Loucy (cell line): ENCODE measurements around the gene RHOT2.

Source experiments
- H2AFZ ChIP-seq: fragments of 200-600 bp; sonication (generic); 2 replicates; pipeline ENCODE4 v1.6.0; 2016; ENCODE audit warnings: antibody characterized with exemption, mild to moderate bottlenecking, low read length, moderate library complexity
- H3F3A ChIP-seq: fragments of 200-600 bp; 2 replicates; pipeline ENCODE4 v1.6.0; 2016; ENCODE audit warnings: antibody characterized with exemption, low read depth, mild to moderate bottlenecking
- H3K27me3 ChIP-seq: fragments of 200-600 bp; sonication (generic); 2 replicates; pipeline ENCODE4 v1.6.1; 2014; ENCODE audit warnings: low read length, mild to moderate bottlenecking; ENCODE audit not compliant: insufficient read depth, poor library complexity, severe bottlenecking
- H3K36me3 ChIP-seq: fragments of 200-600 bp; sonication (generic); 2 replicates; pipeline ENCODE4 v1.6.1; 2016; ENCODE audit warnings: low read length; ENCODE audit not compliant: insufficient read depth
- H3K4me1 ChIP-seq: fragments of 200-600 bp; sonication (generic); 2 replicates; pipeline ENCODE4 v1.5.1; 2014; ENCODE audit warnings: low read length, mild to moderate bottlenecking; ENCODE audit not compliant: insufficient read depth, poor library complexity, severe bottlenecking
- H3K4me2 ChIP-seq: fragments of 200-600 bp; sonication (generic); 2 replicates; pipeline ENCODE4 v1.6.0; 2014; ENCODE audit warnings: antibody characterized with exemption, low read length, low read depth, mild to moderate bottlenecking; ENCODE audit not compliant: poor library complexity, severe bottlenecking
- H3K4me3 ChIP-seq: fragments of 200-600 bp; sonication (generic); 2 replicates; pipeline ENCODE4 v1.5.1; 2014; ENCODE audit warnings: low read length, mild to moderate bottlenecking, mixed read lengths; ENCODE audit not compliant: poor library complexity, severe bottlenecking
- H3K79me2 ChIP-seq: fragments of 200-600 bp; sonication (generic); 2 replicates; pipeline ENCODE4 v1.6.1; 2014; ENCODE audit warnings: low read length; ENCODE audit not compliant: insufficient read depth
- H3K9ac ChIP-seq: fragments of 200-600 bp; sonication (generic); 2 replicates; pipeline ENCODE4 v1.6.0; 2014; ENCODE audit warnings: mild to moderate bottlenecking, low read depth, low read length, moderate library complexity; ENCODE audit not compliant: poor library complexity, severe bottlenecking
- H3K9me2 ChIP-seq: fragments of 200-600 bp; sonication (generic); replicated peaks from 2 replicates; pipeline ENCODE4 v1.6.1; 2016; ENCODE audit warnings: low read depth, low read length, mixed read lengths
- H3K9me3 ChIP-seq: fragments of 200-600 bp; sonication (generic); 2 replicates; pipeline ENCODE4 v1.6.1; 2014; ENCODE audit warnings: mild to moderate bottlenecking, antibody characterized with exemption, low read length, low read depth; ENCODE audit not compliant: insufficient read depth
- H4K20me1 ChIP-seq: fragments of 200-600 bp; sonication (generic); 2 replicates; pipeline ENCODE4 v1.6.0; 2014; ENCODE audit warnings: antibody characterized with exemption, low read length, mild to moderate bottlenecking; ENCODE audit not compliant: insufficient read depth, poor library complexity, severe bottlenecking
- EZH2phosphoT487 ChIP-seq: fragments of 200-600 bp; IDR thresholded peaks from 2 replicates; pipeline ENCODE4 v1.6.1; 2018; ENCODE audit warnings: antibody characterized with exemption, mild to moderate bottlenecking, moderate library complexity, borderline replicate concordance
- TF ChIP-seq, protein P1 (sequence below): fragments of 200-600 bp; sonication (generic); conservative IDR thresholded peaks from 2 replicates; pipeline ENCODE4 v1.5.1; 2014; ENCODE audit warnings: mild to moderate bottlenecking, antibody characterized with exemption, low read length

Gene RHOT2

DNA sequence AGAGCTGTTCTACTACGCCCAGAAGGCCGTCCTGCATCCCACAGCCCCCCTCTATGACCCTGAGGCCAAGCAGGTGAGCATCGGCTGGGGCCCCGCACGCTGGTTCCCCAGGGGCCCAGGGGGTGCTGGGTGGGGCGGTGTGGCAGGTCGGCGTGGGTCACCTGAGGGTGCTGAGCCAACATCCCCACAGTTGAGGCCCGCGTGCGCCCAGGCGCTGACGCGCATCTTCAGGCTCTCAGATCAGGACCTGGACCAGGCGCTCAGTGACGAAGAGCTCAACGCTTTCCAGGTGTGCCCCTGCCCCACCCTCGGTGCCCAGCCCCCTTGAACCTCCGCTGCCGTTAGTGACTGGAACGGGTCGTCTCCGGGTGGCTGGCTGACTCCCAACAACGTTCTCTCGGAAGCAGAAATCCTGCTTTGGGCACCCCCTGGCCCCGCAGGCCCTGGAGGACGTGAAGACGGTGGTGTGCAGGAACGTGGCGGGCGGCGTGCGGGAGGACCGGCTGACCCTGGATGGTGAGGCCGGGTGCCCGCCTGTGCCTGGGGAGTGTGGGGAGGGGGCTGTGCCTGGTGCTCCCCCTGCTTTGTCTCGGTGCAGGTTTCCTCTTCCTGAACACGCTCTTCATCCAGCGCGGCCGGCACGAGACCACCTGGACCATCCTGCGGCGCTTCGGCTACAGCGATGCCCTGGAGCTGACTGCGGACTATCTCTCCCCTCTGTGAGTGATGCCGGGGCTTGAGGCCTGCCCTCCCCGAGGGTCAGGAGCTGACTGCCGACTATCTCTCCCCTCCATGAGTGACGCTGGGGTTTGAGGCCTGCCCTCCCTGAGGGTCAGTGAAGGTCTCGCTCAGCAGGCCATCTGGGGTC, 2.8 kb downstream of the RHOT2 start:
- Histone ChIP-seq H3K4me2 (no peak overlapping the region), H3K4me3 (no peak overlapping the region), H2AFZ (no peak overlapping the region), H3K9me3 (no peaks in the 10 kb centered on the region), H3F3A (no peaks in the 10 kb centered on the region), H3K27me3 (no peaks in the 10 kb centered on the region), H3K9me2 (no peaks in the 10 kb centered on the region), H4K20me1 (no peaks in the 10 kb centered on the region), H3K4me1 (peaks cover 5% of the 10 kb centered on the region), H3K36me3 (no peaks in the 10 kb centered on the region), H3K9ac (no peak overlapping the region), H3K79me2 (peaks cover 17% of the 10 kb centered on the region; the same call in 1 of the 2 replicates)
- no peak for TF ChIP-seq EZH2phosphoT487
- TF ChIP-seq, protein P1, sequence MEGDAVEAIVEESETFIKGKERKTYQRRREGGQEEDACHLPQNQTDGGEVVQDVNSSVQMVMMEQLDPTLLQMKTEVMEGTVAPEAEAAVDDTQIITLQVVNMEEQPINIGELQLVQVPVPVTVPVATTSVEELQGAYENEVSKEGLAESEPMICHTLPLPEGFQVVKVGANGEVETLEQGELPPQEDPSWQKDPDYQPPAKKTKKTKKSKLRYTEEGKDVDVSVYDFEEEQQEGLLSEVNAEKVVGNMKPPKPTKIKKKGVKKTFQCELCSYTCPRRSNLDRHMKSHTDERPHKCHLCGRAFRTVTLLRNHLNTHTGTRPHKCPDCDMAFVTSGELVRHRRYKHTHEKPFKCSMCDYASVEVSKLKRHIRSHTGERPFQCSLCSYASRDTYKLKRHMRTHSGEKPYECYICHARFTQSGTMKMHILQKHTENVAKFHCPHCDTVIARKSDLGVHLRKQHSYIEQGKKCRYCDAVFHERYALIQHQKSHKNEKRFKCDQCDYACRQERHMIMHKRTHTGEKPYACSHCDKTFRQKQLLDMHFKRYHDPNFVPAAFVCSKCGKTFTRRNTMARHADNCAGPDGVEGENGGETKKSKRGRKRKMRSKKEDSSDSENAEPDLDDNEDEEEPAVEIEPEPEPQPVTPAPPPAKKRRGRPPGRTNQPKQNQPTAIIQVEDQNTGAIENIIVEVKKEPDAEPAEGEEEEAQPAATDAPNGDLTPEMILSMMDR, result no peak

DNA sequence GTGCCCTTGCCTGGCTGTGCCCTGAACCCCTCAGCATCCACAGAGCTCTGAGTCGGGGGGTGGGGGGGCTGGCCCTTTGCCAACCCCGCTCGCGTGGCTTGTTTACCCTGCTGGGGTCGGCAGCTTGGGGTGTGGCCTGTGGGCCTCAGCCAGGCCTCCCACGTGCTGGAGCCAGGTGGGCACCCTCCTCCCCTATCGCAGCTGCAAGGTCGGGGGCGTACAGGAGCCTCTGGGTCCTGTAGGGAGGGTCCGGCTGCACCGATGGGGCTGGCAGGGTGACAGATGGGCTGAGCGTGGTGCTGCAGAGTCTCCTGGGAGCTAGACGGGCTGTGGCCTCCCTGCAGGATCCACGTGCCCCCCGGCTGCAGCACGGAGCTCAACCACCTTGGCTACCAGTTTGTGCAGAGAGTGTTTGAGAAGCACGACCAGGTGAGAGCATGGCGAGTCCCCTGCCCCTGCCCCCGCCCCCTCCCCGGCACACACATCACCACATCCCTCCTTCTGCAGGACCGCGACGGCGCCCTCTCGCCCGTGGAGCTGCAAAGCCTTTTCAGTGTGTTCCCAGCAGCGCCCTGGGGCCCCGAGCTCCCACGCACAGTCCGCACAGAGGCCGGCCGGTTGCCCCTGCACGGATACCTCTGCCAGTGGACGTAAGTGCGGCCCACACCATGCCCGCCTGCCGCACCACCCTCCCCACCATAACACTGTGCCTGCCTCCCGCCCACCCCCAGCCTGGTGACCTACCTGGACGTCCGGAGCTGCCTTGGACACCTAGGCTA, 3.6 kb downstream of the RHOT2 start:
- Histone ChIP-seq H3K9me2 (no peaks in the 10 kb centered on the region), H4K20me1 (no peaks in the 10 kb centered on the region), H3K4me3 (no peak overlapping the region), H3K36me3 (no peaks in the 10 kb centered on the region), H2AFZ (no peak overlapping the region), H3K4me2 (no peak overlapping the region), H3K9me3 (no peaks in the 10 kb centered on the region), H3K4me1 (peaks cover 5% of the 10 kb centered on the region), H3K27me3 (no peaks in the 10 kb centered on the region), H3F3A (no peaks in the 10 kb centered on the region), H3K9ac (no peak overlapping the region), H3K79me2 (peaks cover 17% of the 10 kb centered on the region; the same call in 1 of the 2 replicates)
- no peak for TF ChIP-seq EZH2phosphoT487
- TF ChIP-seq, protein P1, result no peak

DNA sequence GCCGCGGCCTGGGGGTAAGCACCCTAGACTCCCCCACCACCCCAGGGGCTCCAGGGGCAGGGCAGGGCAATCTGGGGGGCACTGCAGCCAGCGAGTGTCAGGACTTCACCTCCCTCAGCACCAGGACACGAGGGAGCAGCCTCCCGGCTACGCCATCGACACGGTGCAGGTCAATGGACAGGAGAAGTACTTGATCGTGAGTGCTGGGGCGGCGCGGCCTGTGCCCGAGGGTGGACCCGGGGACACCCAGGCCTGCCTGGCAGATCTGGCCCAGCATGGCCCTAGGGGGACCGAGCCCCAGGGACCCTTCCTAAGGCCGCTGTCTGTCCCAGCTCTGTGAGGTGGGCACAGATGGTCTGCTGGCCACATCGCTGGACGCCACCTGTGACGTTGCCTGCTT, 4.4 kb downstream of the RHOT2 start:
- H3F3A ChIP-seq, result no peaks in the 10 kb centered on the region
- H3K4me2 ChIP-seq, result no peak overlapping the region
- no peak overlapping the region for H3K4me3 ChIP-seq
- H3K9me3 ChIP-seq, result no peaks in the 10 kb centered on the region
- TF ChIP-seq EZH2phosphoT487, result no peak
- TF ChIP-seq, protein P1, result no peak
- H3K27me3 ChIP-seq, result no peaks in the 10 kb centered on the region
- H3K4me1 ChIP-seq, result peaks cover 4% of the 10 kb centered on the region
- H2AFZ ChIP-seq, result no peak overlapping the region
- no peaks in the 10 kb centered on the region for H4K20me1 ChIP-seq
- H3K9ac ChIP-seq, result no peak overlapping the region
- H3K79me2 ChIP-seq, result peaks cover 17% of the 10 kb centered on the region; the same call in 1 of the 2 replicates
- no peaks in the 10 kb centered on the region for H3K36me3 ChIP-seq
- no peaks in the 10 kb centered on the region for H3K9me2 ChIP-seq
